Astrocyte of the spinal cord (primary cell): ENCODE measurements around the gene ATP8A1.
"Not testable (repeated sequence)": the region's sequence is repeated elsewhere in the genome, so short reads cannot be mapped to it uniquely, and the experiment has no call there.

ENCODE experiments used
- DNase-seq: peaks from one replicate; pipeline ENCODE4 v3.0.0; 2011; ENCODE audit warnings: low read depth, low spot score
- H3K4me3 ChIP-seq: 2 replicates; pipeline ENCODE4 v1.5.1; 2011; ENCODE audit warnings: low read depth, mild to moderate bottlenecking, low read length, moderate library complexity
- CTCF ChIP-seq: IDR thresholded peaks from 2 replicates; pipeline ENCODE4 v1.5.1; 2012; ENCODE audit warnings: low read depth, mild to moderate bottlenecking, low read length, inconsistent platforms
- in situ Hi-C: cut with HindIII; loops from 2 replicates; pipeline ENCODE4 v1.10.0; 2017; ENCODE audit warnings: low sequenced_read_pairs

Gene ATP8A1

GRCh38 chr4:42474406-42474805 lies 182.5 kb downstream of the ATP8A1 start:
- DNase-seq = no peak
- no peak overlapping the region for H3K4me3 ChIP-seq
- TF ChIP-seq CTCF = no peak
- in situ Hi-C loops = no loop called here

DNA sequence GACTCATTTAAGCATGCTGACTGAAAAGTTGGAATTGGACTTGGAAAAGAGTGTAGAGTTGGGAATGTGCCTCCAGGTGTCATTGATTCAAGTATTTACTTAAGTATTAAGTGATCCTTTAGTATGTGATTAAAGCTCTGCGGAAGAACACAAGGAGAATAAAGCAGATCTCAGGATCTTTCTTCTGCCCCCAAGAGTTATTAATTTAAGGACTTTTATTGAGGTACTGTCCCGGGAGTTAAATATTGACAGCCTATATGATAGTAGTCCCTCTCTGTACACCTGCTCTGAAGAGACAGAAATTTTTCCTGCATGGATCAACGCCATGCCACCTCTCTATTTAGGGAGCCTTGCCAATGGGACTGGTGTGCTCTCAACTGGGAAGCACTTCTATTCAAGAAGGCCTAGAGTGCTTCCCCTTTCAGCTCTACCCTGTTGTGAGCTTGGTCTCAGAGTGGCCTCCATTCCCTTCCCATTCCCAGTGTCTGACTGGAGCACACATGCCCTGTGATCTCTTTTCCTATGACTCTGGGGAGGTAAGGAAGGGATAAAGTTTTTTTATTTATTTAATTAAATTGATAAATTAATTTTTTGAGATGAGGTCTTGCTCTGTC lies 183.7 kb downstream of the ATP8A1 start:
- no peak for TF ChIP-seq CTCF
- H3K4me3 ChIP-seq = no peak overlapping the region
- DNase-seq = no peak
- in situ Hi-C loops = no loop called here

DNA sequence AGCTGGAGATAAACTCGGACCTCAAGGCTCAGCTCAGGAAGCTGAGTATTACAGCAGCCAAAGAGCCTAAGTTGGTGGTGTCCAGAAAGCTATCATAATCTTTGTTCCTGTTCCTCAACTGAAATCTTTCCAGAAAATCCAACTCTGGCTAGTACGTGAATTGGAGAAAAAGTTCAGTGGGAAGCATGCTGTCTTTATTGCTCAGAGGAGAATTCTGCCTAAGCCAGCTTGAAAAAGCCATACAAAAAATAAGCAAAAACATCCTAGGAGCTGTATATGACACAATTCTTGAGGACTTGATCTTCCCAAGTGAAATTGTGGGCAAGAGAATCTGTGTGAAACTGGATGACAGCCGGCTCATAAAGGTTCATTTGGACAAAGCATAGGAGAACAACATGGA lies 185.0 kb downstream of the ATP8A1 start:
- in situ Hi-C loops = no loop called here
- H3K4me3 ChIP-seq = no peak overlapping the region
- TF ChIP-seq CTCF = no peak
- no peak for DNase-seq

GRCh38 chr4:42470023-42470422 lies 186.9 kb downstream of the ATP8A1 start:
- no peak overlapping the region for H3K4me3 ChIP-seq
- no peak for DNase-seq
- in situ Hi-C loops = no loop called here
- TF ChIP-seq CTCF = no peak

- H3K4me3 ChIP-seq, in situ Hi-C loops, DNase-seq: not testable (repeated sequence)
These were observed 189.1 kb downstream of the ATP8A1 start for GRCh38 chr4:42467777-42468176.

DNA sequence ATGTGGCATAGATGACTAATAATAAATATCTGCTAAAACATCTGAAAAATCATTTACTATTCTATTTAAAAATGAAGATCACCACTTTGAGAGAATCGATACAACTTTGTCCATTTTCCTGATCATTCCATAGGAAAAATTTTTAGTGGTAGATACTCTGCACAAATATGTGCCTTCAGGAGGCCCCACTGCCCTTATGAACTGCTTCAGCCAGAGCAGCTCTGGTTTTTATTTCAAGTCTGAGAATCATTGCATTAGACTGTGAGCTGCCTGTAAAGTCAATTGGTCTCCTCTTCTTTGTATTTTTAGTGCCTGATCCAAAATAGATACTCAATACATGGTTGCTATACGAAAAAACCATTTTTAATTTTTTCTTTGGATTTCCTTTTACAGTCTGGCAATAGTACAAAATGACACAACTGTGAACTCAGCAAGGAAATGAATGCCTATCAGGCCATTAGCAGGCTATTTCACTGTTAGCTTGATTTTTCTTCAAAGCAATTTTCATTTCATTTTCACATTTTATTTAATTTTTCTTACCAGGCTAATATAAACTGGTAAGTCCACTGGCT lies 190.5 kb downstream of the ATP8A1 start:
- in situ Hi-C loops = no loop called here
- DNase-seq = no peak
- no peak overlapping the region for H3K4me3 ChIP-seq
- TF ChIP-seq CTCF = no peak

- in situ Hi-C loops = no loop called here
- no peak for DNase-seq
- no peak for TF ChIP-seq CTCF
- H3K4me3 ChIP-seq = no peak overlapping the region
These were observed 192.3 kb downstream of the ATP8A1 start for GRCh38 chr4:42464550-42465094.

DNA sequence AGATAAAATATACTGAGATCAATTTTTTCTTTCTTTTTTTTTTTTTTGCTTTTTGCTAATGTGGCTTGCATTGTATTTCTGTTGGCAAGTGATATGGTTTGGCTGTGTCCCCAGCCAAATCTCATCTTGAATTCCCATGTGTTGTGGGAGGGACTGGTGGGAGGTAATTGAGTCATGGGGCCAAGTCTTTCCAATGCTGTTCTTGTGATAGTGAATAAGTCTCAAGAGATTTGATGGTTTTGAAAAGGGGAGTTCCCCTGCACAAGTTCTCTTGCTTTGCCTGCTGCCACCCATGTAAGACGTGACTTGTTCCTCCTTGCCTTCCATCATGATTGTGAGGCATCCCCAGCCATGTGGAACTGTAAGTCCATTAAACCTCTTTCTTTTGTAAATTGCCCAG lies 195.7 kb downstream of the ATP8A1 start:
- DNase-seq, H3K4me3 ChIP-seq, in situ Hi-C loops: not testable (repeated sequence)
